Measurements from ENCODE around the gene FRMD3. TPM values are rescaled to one million over a fixed set of nuclear protein-coding genes. Genes with fewer than 3 reads are reported as not detected.

Gene FRMD3
- total RNA-seq, 2 experiments from 2014 or later = 0.62 to 1.1 TPM

DNA sequence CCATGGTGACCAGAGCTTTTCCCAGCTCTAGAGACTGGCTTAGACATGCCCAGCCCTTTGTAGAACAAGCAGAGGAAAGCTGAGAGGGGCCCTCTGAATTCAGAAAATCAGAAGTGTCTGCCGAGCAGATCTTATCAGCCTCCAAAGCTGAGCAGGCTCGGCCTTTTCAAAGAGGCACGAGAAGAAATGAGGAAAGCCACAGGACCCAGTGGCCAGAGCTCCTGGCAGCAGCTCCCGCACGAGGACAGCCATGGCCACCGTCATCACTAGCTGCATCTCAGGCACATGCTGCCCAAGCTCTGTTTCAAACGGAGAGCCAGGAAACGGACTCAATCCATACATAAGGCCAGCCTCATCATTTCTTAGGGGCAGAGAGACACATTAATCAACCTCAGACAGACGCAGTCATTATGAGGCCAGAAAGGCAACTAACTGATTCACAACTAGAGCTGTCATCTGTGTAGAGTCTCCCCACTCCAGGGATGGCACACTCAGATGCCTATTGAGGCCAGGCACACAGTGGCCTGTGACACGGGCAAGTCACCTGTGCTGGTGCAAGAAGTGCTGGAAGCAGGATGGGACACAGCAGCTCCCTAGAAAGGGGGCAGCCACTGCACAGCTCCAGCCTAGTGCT is 194.7 kb downstream of the FRMD3 start:
- no peak overlapping the region for H3K27ac Mint-ChIP-seq
- no peaks in the 10 kb centered on the region for H3K27me3 Mint-ChIP-seq
- ChIA-PET POLR2A (no interaction called here), CTCF (interaction anchor here (1.6 kb wide), 1 partner anchor 9 kb away, joined by 9 read pairs; no protein-coding TSS in a partner anchor)
- H3K4me1 Mint-ChIP-seq = no peaks in the 10 kb centered on the region
- no peaks in the 10 kb centered on the region for H3K9me3 Mint-ChIP-seq
- H3K36me3 Mint-ChIP-seq (ENCODE audit: low read depth) = no peaks in the 10 kb centered on the region
- H3K4me3 Mint-ChIP-seq = no peak overlapping the region
- DNase-seq = no peak

DNA sequence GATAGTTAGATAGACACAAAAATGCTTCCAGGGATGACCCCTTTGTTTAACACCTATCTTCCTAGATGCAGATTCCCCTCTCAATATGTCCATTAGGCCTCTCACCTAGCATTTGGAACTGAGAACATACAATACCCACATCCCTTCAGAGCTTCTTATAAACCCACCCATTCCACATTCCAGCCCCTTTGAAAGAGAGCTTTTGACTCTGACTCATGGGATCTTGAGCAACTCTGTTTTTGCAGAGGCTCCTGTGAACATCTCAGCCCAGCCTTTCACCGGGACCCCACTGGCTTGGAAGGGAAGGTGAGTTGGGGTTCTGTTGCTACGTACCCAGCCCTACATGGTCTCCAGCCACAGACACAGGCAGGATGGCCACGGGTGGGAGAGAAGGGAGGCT is 195.5 kb downstream of the FRMD3 start:
- no peak overlapping the region for H3K27ac Mint-ChIP-seq
- ChIA-PET POLR2A (interaction anchor here (0.7 kb wide), 1 partner anchor 59 kb away, joined by 3 read pairs; no protein-coding TSS in a partner anchor), CTCF (interaction anchor here (1.6 kb wide), 1 partner anchor 9 kb away, joined by 9 read pairs; no protein-coding TSS in a partner anchor)
- H3K4me3 Mint-ChIP-seq = no peak overlapping the region
- H3K27me3 Mint-ChIP-seq = no peaks in the 10 kb centered on the region
- H3K36me3 Mint-ChIP-seq (ENCODE audit: low read depth) = no peaks in the 10 kb centered on the region
- no peaks in the 10 kb centered on the region for H3K9me3 Mint-ChIP-seq
- no peaks in the 10 kb centered on the region for H3K4me1 Mint-ChIP-seq
- no peak for DNase-seq

DNA sequence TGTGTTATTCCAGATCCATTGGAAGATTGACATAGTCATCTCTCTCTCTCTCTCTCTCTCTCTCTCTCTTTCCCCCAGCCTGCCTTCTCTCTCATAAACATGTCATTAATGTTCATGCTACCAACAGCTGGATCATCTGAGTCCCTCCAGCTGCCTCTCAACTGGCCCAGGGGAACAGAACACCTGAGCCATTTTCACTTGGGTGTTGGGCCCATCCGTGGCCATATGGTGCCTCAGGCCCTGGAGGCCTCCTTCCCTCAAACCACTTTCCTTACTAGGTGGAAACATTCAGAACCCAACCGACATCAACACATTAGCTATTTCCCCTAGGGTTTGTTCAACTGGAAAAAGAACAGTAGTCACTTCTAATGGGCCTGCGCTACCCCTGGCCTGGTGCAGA is 196.2 kb downstream of the FRMD3 start:
- CTCF ChIA-PET = no interaction called here
- no peaks in the 10 kb centered on the region for H3K36me3 Mint-ChIP-seq (ENCODE audit: low read depth)
- H3K27me3 Mint-ChIP-seq = no peaks in the 10 kb centered on the region
- H3K9me3 Mint-ChIP-seq = no peaks in the 10 kb centered on the region
- H3K4me3 Mint-ChIP-seq = no peak overlapping the region
- POLR2A ChIA-PET = interaction anchor here (0.6 kb wide), 2 partner anchors 152 to 193 kb away, joined by 3 to 4 read pairs; no protein-coding TSS in a partner anchor
- no peak for DNase-seq
- no peak overlapping the region for H3K27ac Mint-ChIP-seq
- H3K4me1 Mint-ChIP-seq = no peaks in the 10 kb centered on the region

DNA sequence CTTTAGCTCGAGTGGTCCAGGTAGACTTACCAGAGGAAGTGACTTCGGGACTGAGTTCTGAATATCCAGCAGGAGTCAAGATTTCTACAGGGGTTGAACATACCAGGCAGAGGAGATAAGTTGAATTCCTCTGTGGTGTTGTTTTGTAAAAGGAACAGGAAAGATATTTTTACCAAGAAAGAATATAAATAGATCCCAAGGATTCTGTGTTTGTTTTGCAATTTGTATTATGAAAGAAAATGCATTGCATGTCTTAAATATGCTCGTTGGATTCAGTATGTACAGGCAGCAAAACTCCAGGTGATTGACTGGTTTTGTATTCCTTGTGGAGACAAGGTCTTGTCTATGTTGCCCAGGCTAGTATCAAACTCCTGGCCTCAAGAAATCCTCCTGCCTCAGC is 197.8 kb downstream of the FRMD3 start:
- no peak for DNase-seq
- Mint-ChIP-seq H3K9me3 (no peaks in the 10 kb centered on the region), H3K27ac (no peak overlapping the region), H3K4me3 (no peak overlapping the region), H3K4me1 (peaks cover 3% of the 10 kb centered on the region), H3K36me3 (ENCODE audit: low read depth) (no peaks in the 10 kb centered on the region), H3K27me3 (no peaks in the 10 kb centered on the region)
- ChIA-PET CTCF (no interaction called here), POLR2A (no interaction called here)

DNA sequence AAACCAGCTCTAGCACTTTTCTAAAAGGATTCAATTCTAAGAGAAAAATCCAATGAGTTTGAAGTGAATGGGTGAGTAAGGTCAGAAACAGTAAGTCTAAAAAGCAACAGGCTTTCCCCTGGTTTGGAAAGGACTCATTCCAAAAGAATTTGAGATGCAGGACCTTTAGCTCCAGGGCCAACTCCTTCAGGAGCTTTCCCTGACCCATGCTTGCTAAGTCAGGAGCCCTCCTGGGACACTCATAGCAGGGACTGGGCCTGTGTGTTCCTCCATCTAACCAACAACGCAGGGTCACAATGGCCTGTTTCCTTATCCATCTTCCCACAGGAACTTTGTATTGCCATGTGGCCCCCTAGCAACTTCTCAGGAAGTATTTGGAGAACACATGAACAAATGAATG is 198.8 kb downstream of the FRMD3 start:
- DNase-seq = no peak
- no peak overlapping the region for H3K27ac Mint-ChIP-seq
- CTCF ChIA-PET = interaction anchor here (1.4 kb wide), 1 partner anchor 15 kb away, joined by 3 read pairs; no protein-coding TSS in a partner anchor
- no peaks in the 10 kb centered on the region for H3K9me3 Mint-ChIP-seq
- H3K4me1 Mint-ChIP-seq = peaks cover 3% of the 10 kb centered on the region
- H3K4me3 Mint-ChIP-seq = no peak overlapping the region
- no peaks in the 10 kb centered on the region for H3K27me3 Mint-ChIP-seq
- POLR2A ChIA-PET = no interaction called here
- no peaks in the 10 kb centered on the region for H3K36me3 Mint-ChIP-seq (ENCODE audit: low read depth)

DNA sequence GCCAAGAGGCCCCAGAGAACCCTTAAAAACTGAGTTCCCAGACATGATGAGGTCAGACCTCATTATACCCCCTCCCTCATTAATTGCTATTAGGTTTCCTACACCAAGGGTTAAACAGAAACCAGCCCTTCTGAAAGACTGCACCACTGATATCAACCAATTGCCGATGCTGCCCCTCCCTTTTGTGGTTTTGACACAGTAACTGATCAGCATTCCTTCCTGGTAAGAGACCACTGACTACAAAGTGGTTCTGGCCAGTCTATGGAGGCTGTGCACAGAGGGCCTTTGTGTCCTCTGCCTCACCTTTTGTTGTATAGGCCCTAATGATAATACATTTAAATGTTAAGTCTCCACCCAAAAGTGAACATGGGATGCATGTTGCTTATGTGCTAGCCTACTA is 201.5 kb downstream of the FRMD3 start:
- no peaks in the 10 kb centered on the region for H3K9me3 Mint-ChIP-seq
- CTCF ChIA-PET = no interaction called here
- H3K4me3 Mint-ChIP-seq = no peak overlapping the region
- peaks cover 3% of the 10 kb centered on the region for H3K4me1 Mint-ChIP-seq
- H3K27me3 Mint-ChIP-seq = no peaks in the 10 kb centered on the region
- no peaks in the 10 kb centered on the region for H3K36me3 Mint-ChIP-seq (ENCODE audit: low read depth)
- POLR2A ChIA-PET = no interaction called here
- no peak for DNase-seq
- no peak overlapping the region for H3K27ac Mint-ChIP-seq

DNA sequence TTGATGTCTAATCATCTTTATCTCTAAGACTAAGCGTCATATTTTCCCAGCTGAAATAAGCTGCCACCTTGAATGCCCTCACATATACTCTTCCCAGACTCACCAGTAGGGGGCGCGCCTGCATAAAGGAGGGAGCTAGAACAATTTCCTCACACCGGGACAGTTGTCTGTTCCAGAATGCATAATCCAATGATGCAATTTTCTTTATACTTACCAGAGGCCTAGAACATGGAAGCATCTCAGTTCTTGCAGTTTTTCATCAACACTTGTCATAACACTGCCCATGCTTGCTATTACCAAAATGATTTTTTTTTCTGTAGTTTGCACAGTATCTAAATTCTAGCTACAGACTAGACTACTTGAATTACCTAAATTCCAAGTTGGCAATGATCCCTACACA is 203.9 kb downstream of the FRMD3 start:
- POLR2A ChIA-PET = no interaction called here
- peak; percentile 81 for DNase-seq
- no peaks in the 10 kb centered on the region for H3K27me3 Mint-ChIP-seq
- H3K9me3 Mint-ChIP-seq = no peaks in the 10 kb centered on the region
- CTCF ChIA-PET = interaction anchor here (0.6 to 1.9 kb wide), 15 partner anchors 9 to 587 kb away, joined by 3 to 19 read pairs (median 4); no protein-coding TSS in a partner anchor
- no peak overlapping the region for H3K4me3 Mint-ChIP-seq
- no peaks in the 10 kb centered on the region for H3K36me3 Mint-ChIP-seq (ENCODE audit: low read depth)
- no peak overlapping the region for H3K27ac Mint-ChIP-seq
- H3K4me1 Mint-ChIP-seq = peaks cover 3% of the 10 kb centered on the region

GRCh38 chr9:83330207-83331196 is 207.7 kb downstream of the FRMD3 start:
- POLR2A ChIA-PET = no interaction called here

DNA sequence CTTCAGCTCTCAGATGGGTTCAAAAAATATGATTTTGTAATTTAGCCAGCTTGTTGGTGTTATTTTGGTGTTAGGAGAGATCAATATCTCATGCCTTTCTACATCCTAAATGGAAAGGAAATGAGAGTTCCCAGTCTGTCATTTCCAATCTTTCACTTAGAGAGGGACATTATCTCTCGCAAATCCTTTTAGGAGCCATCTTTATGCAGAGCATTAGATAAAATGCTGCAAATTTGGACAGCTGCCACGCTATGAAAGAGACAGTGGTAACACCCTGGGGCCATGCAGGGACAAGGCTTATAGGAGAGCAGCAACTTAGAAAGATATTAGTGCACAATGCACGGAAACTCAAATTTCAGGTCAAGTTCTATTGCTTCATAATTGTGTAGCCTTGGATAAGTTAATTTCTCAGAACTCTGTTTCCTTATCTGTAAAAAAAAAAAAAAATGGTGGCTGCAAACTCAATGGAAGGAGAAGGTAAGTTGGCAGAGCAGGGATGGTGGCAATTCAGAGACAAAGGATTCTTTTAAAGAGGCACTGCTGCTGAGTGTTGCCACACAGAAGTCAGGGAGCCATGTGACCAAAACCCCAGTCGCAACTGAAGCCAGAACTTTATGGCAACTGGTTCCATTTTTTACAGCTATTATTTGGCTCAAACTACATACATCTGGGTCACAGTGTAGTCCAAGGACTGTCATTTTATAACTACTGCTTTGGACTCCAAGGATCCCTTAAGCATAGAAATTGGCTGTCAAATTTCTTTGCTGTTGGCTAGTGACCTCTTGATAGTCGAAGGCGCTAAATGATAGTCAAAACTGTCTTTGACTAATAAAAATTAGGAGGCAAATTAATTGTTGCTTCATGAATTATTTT is 210.2 kb downstream of the FRMD3 start:
- no peak overlapping the region for H3K4me3 Mint-ChIP-seq
- no peak for DNase-seq
- H3K27ac Mint-ChIP-seq = no peak overlapping the region
- H3K27me3 Mint-ChIP-seq = no peaks in the 10 kb centered on the region
- ChIA-PET CTCF (no interaction called here), POLR2A (no interaction called here)
- H3K4me1 Mint-ChIP-seq = no peaks in the 10 kb centered on the region
- no peaks in the 10 kb centered on the region for H3K9me3 Mint-ChIP-seq
- no peaks in the 10 kb centered on the region for H3K36me3 Mint-ChIP-seq (ENCODE audit: low read depth)

More at GRCh38 chr9:83330207-83331196, 207.7 kb downstream of the FRMD3 start:
- H3K4me3 Mint-ChIP-seq = no peak overlapping the region
- no peaks in the 10 kb centered on the region for H3K4me1 Mint-ChIP-seq
- no peaks in the 10 kb centered on the region for H3K27me3 Mint-ChIP-seq
- no peaks in the 10 kb centered on the region for H3K36me3 Mint-ChIP-seq (ENCODE audit: low read depth)
- no peaks in the 10 kb centered on the region for H3K9me3 Mint-ChIP-seq
- no peak overlapping the region for H3K27ac Mint-ChIP-seq
- CTCF ChIA-PET = interaction anchor here (0.6 kb wide), 1 partner anchor 21 kb away, joined by 3 read pairs; no protein-coding TSS in a partner anchor
- no peak for DNase-seq

DNA sequence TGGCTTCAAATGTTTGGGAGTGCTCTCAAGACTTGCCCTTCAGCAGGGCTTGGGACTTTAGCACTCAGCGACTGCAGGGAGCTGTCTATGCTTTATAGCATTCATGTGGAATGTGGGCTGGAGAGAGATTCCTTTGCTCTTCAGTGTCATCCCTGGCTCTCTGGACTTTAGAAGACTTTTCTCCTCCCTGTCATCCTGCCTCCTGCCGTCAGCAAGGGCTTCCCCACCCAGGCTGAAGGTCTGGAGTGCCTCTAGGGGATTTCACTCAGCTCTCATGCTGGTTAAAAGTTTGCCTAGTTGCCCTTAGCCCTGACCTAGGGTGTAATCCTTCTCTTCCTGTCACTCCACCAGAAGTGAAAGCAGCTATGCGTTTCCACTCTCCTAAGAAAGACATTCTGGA is 210.9 kb downstream of the FRMD3 start:
- Mint-ChIP-seq H3K4me1 (no peaks in the 10 kb centered on the region), H3K9me3 (no peaks in the 10 kb centered on the region), H3K27me3 (no peaks in the 10 kb centered on the region), H3K27ac (no peak overlapping the region), H3K36me3 (ENCODE audit: low read depth) (no peaks in the 10 kb centered on the region), H3K4me3 (no peak overlapping the region)
- ChIA-PET POLR2A (no interaction called here), CTCF (no interaction called here)
- no peak for DNase-seq

- ChIA-PET CTCF (no interaction called here), POLR2A (no interaction called here)
- no peaks in the 10 kb centered on the region for H3K4me1 Mint-ChIP-seq
- H3K27ac Mint-ChIP-seq = no peak overlapping the region
- no peaks in the 10 kb centered on the region for H3K36me3 Mint-ChIP-seq (ENCODE audit: low read depth)
- H3K27me3 Mint-ChIP-seq = peaks cover 10% of the 10 kb centered on the region
- DNase-seq = no peak
- H3K9me3 Mint-ChIP-seq = no peaks in the 10 kb centered on the region
- no peak overlapping the region for H3K4me3 Mint-ChIP-seq
Observed at GRCh38 chr9:83323148-83323547, 215.1 kb downstream of the FRMD3 start.

- peaks cover 10% of the 10 kb centered on the region for H3K27me3 Mint-ChIP-seq
- H3K27ac Mint-ChIP-seq = no peak overlapping the region
- H3K36me3 Mint-ChIP-seq (ENCODE audit: low read depth) = no peaks in the 10 kb centered on the region
- ChIA-PET POLR2A (no interaction called here), CTCF (no interaction called here)
- DNase-seq = no peak
- no peaks in the 10 kb centered on the region for H3K4me1 Mint-ChIP-seq
- H3K9me3 Mint-ChIP-seq = no peaks in the 10 kb centered on the region
- H3K4me3 Mint-ChIP-seq = no peak overlapping the region
Observed at GRCh38 chr9:83322438-83322837, 215.8 kb downstream of the FRMD3 start.

Measured in activated CD4-positive, alpha-beta T cell treated with anti-CD3 and anti-CD28 coated beads, Interleukin-2, amount 10 ng/mL, durations not matched to agents 7 days and 5 days (primary cell).